Activated CD4-positive, alpha-beta T cell treated with anti-CD3 and anti-CD28 coated beads, Interleukin-2, amount 50 U/mL, for 16 hours (primary cell): ENCODE results near the gene POLR1H.
"Not testable (repeated sequence)": the region's sequence is repeated elsewhere in the genome, so short reads cannot be mapped to it uniquely, and the experiment has no call there.

Experiments
- DNase-seq: peaks from one replicate; pipeline ENCODE4 v3.0.0-alpha.2; 2020

POLR1H gene

GRCh38 chr6:30061092-30061857, at the start of gene POLR1H:
Gene POLR1H (plus strand): TSS chr6:30061265. CDS start chr6:30061525, 260 bp downstream.
- DNase-seq, result peak; percentile 94

GRCh38 chr6:30013291-30013922, 47.7 kb upstream of the POLR1H start:
- no peak for DNase-seq

GRCh38 chr6:30019819-30020218, 41.2 kb upstream of the POLR1H start:
- DNase-seq, result no peak

GRCh38 chr6:30020626-30021025, 40.4 kb upstream of the POLR1H start:
- DNase-seq, result no peak

GRCh38 chr6:30022189-30022588, 38.9 kb upstream of the POLR1H start:
- no peak for DNase-seq

- not testable (repeated sequence) for DNase-seq
These were observed 38.4 kb upstream of the POLR1H start for GRCh38 chr6:30022712-30023111.

- DNase-seq, result no peak
These were observed 35.9 kb upstream of the POLR1H start for GRCh38 chr6:30025186-30025585.

- no peak for DNase-seq
These were observed 31.5 kb upstream of the POLR1H start for GRCh38 chr6:30029588-30029987.

GRCh38 chr6:30031381-30031780, 29.7 kb upstream of the POLR1H start:
- DNase-seq, result no peak

GRCh38 chr6:30033440-30033839, 27.6 kb upstream of the POLR1H start:
- DNase-seq, result not testable (repeated sequence)

- no peak for DNase-seq
These were observed 25.3 kb upstream of the POLR1H start for GRCh38 chr6:30035784-30036183.

GRCh38 chr6:30037182-30037788, 23.8 kb upstream of the POLR1H start:
- DNase-seq, result no peak

GRCh38 chr6:30041221-30041620, 19.8 kb upstream of the POLR1H start:
- DNase-seq, result no peak

GRCh38 chr6:30041821-30042220, 19.2 kb upstream of the POLR1H start:
- no peak for DNase-seq

GRCh38 chr6:30042476-30042875, 18.6 kb upstream of the POLR1H start:
- DNase-seq, result no peak

GRCh38 chr6:30042914-30043313, 18.2 kb upstream of the POLR1H start:
- DNase-seq, result no peak

GRCh38 chr6:30043744-30044143, 17.3 kb upstream of the POLR1H start:
- DNase-seq, result no peak

GRCh38 chr6:30044630-30045029, 16.4 kb upstream of the POLR1H start:
- DNase-seq, result no peak

GRCh38 chr6:30047220-30047619, 13.8 kb upstream of the POLR1H start:
- no peak for DNase-seq

- DNase-seq, result no peak
These were observed 7.4 kb upstream of the POLR1H start for GRCh38 chr6:30053682-30054081.

- no peak for DNase-seq
These were observed 5.6 kb upstream of the POLR1H start for GRCh38 chr6:30055513-30055912.

GRCh38 chr6:30060606-30061091, 416 bp upstream of the POLR1H start:
- no peak for DNase-seq

- DNase-seq, result peak; percentile 60
These were observed 893 bp downstream of the POLR1H start for GRCh38 chr6:30061858-30062458.
